ENCODE data around the gene CPO. TPM values are rescaled to one million over a fixed set of nuclear protein-coding genes. Genes with fewer than 3 reads are reported as not detected.
A peak's percentile ranks its signal among the peaks of the same experiment; 100 is the strongest.

Gene CPO
- polyA plus RNA-seq, 3 donors from 2014 or later = not detected

DNA sequence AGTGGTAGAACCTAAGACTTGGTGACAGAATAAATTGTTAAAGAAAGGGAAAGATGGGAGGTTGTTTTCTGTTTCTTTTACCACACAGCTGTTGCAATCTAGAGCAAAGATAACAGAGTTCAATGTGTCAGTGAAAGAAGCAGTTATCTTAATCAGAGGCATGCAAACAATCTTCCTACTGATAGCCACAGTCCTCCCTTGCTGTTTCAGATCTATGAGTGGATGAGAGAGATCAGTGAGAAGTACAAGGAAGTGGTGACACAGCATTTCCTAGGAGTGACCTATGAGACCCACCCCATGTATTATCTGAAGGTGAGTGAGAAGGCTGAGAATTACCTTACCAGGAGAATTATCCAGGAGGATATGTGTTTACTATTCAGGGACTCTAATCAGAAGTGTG lies 15.9 kb downstream of the CPO start:
- H3K27me3 Mint-ChIP-seq (ENCODE audit: low read depth in 3 of 3) = peaks cover 1 to 2% (median 2%) of the 10 kb centered on the region in 3 donors
- no peak for DNase-seq
- H3K27ac Mint-ChIP-seq = no peak overlapping the region
- no peaks in the 10 kb centered on the region for H3K36me3 Mint-ChIP-seq
- H3K4me3 Mint-ChIP-seq = no peak overlapping the region
- no peaks in the 10 kb centered on the region for H3K4me1 Mint-ChIP-seq
- peaks cover 0 to 7% (median 4%) of the 10 kb centered on the region in 6 donors for H3K9me3 Mint-ChIP-seq

DNA sequence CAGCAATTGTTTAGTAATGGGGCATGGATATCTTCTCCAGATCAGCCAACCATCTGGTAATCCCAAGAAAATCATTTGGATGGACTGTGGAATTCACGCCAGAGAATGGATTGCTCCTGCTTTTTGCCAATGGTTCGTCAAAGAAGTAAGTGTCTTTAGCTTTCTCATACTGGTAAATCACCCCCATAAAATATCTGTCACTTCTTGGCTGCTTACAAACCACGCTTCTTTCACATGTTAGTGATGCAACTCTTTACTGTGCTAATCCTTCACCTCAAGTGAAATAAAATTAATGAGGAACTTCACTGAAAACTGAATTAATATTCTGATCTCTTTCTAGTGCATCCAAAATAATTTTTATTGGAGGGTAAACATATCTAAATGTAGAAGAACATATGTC lies 18.9 kb downstream of the CPO start:
- Mint-ChIP-seq H3K4me3 (no peak overlapping the region), H3K4me1 (no peaks in the 10 kb centered on the region), H3K9me3 (peaks cover 0 to 4% (median 3%) of the 10 kb centered on the region in 6 donors), H3K27me3 (ENCODE audit: low read depth in 3 of 3) (peaks cover 0 to 2% (median 1%) of the 10 kb centered on the region in 3 donors), H3K36me3 (no peaks in the 10 kb centered on the region), H3K27ac (no peak overlapping the region)
- DNase-seq = no peak

DNA sequence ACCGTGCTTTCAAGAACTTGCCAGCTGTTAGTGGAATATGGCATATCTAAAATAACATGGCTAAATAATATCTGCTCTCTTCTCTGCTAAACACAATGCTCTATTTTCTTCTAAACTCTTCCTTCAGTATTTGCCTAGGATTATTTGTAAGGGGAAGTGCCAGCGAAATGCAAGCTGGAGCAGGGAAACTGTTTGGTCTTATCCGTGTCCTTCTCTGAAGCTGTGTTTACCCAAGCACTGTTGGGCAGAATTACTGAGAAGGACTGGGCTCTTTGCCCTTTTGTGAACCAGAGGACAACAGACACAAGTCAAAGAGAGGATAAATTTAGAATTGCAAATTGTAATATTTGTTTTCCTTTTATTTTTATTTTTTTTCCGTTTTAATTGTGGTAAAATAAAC lies 23.6 kb downstream of the CPO start:
- Mint-ChIP-seq H3K36me3 (no peaks in the 10 kb centered on the region), H3K4me3 (no peak overlapping the region), H3K4me1 (no peaks in the 10 kb centered on the region), H3K9me3 (no peaks in the 10 kb centered on the region), H3K27ac (no peak overlapping the region), H3K27me3 (ENCODE audit: low read depth in 3 of 3) (peaks cover 2 to 6% (median 3%) of the 10 kb centered on the region in 3 donors)
- no peak for DNase-seq

DNA sequence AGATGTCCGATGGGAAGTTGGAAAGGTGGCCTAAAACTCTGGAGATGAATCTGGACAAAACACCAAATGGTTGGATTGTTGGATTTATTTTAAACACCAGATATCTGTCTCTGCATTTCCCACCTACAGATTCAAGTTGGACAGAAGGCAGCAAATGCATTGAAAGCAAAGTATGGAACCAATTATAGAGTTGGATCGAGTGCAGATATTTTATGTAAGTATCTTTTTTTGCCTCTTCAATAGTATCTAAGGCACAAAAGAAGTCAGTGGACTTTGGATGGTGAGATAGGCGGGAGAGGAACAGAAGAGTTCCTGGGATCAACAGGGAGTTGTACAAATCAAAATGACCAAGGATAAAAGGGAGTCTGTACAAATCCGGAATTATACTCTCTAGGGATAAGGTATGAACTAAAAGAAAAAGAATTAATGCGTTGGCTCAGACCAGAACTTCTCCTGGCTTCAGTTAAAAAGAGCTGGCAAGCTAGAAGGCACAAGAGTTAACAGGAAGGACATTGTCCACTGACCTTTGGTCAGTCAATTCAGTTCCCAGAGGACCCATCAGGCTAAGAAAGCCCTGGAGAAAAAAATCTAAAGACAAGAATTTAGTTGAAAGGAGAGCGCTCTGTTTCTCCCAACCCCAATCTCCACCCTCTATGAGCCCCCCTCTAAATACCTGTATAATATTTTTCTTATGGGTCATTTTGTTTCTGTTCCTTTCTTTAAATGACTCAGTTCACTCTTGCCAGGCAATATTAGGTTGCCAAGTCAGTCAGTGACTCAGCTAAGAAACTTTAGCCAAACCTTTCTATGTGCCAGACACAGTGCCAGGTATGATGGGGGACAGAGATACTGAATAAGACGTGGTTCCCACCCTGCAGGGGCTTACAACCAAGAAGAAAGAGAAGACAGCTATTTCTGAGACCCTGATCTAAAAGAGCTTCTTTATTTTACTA lies 29.1 kb downstream of the CPO start:
- DNase-seq = no peak
- Mint-ChIP-seq H3K4me1 (peaks cover 5 to 17% of the 10 kb centered on the region in 2 donors), H3K36me3 (no peaks in the 10 kb centered on the region), H3K27me3 (ENCODE audit: low read depth in 3 of 3) (peaks cover 2 to 4% (median 3%) of the 10 kb centered on the region in 3 donors), H3K9me3 (no peaks in the 10 kb centered on the region), H3K27ac (no peak overlapping the region), H3K4me3 (no peak overlapping the region)

DNA sequence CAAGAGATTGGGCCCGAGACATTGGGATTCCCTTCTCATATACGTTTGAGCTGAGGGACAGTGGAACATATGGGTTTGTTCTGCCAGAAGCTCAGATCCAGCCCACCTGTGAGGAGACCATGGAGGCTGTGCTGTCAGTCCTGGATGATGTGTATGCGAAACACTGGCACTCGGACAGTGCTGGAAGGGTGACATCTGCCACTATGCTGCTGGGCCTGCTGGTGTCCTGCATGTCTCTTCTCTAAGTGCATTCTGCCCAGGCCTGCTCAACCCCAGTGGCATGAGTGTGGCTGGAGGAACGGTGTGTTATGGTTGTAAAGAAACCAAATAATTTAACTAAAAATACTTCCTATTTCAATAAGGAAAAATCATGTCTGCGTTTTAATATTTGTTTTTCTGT lies 29.9 kb downstream of the CPO start:
- Mint-ChIP-seq H3K4me3 (no peak overlapping the region), H3K27me3 (ENCODE audit: low read depth in 3 of 3) (peaks cover 2 to 4% (median 3%) of the 10 kb centered on the region in 3 donors)

DNA sequence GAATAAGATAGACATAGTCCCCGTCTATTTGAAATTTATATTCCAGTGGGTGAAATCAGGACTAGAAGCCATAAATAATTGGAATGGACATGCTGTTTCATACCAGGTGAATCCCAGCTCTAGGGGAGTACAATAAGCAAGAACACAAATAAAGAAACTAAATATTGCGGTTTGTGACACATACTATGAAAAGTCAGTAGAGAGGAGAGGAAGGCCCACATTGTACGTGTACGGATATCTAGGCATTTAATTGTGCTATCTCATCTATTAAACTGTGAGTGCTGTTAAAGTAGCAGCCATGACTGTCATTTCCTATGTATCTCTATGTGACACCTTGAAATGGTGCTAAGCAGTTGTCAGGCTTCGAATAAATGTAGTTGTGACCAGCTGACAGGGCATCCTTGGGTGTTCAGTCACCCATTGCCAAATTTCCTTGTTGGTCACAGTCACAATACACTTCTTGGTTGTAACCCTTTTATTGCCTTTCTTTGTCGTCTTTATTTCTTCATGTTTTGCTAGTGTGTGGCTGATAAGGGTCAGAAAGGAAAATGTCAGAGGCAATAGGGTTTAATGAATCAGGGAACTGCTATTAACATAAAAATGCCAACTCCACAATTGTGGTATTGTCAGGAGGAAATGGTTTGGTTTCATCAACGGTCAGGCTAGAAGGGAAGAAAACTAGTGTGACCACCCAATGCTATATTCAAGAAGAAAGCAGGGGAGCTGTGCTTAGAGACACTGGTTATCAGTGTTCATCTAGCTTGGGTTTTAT lies 31.5 kb downstream of the CPO start:
- DNase-seq = no peak
- Mint-ChIP-seq H3K36me3 (peaks cover 0 to 3% (median 0%) of the 10 kb centered on the region in 3 donors), H3K9me3 (no peaks in the 10 kb centered on the region), H3K4me3 (peak overlapping the region in 1 of 5 donors; percentile 1), H3K4me1 (peaks cover 5 to 17% of the 10 kb centered on the region in 2 donors), H3K27ac (peak overlapping the region in 1 of 6 donors; percentile 22), H3K27me3 (ENCODE audit: low read depth in 3 of 3) (peaks cover 3 to 8% (median 6%) of the 10 kb centered on the region in 3 donors)

More for the DNA sequence above, 29.9 kb downstream of the CPO start:
- Mint-ChIP-seq H3K36me3 (no peaks in the 10 kb centered on the region), H3K9me3 (no peaks in the 10 kb centered on the region), H3K4me1 (peaks cover 5 to 17% of the 10 kb centered on the region in 2 donors), H3K27ac (no peak overlapping the region)
- no peak for DNase-seq

DNA sequence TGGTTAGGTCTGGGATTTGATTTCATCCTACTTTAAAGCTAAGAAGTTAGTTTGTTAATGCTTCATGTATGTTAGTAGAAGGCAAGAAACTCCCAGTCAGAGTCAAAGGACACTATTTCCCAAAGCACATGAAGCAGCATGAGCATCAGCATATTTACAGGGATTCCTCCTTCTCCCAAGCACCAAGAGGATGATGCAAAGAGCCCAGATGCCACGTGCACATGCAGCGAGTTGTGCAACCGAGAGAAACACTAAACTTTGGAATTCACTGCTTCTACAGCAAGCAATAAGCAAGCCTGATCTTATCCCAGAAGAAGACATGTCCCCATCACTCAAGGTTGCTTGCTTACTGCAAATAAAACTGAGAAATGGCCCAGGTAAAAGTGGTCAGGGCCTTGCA lies 32.5 kb downstream of the CPO start:
- no peak for DNase-seq
- H3K9me3 Mint-ChIP-seq = no peaks in the 10 kb centered on the region
- H3K27me3 Mint-ChIP-seq (ENCODE audit: low read depth in 3 of 3) = peaks cover 3 to 8% (median 3%) of the 10 kb centered on the region in 3 donors

DNA sequence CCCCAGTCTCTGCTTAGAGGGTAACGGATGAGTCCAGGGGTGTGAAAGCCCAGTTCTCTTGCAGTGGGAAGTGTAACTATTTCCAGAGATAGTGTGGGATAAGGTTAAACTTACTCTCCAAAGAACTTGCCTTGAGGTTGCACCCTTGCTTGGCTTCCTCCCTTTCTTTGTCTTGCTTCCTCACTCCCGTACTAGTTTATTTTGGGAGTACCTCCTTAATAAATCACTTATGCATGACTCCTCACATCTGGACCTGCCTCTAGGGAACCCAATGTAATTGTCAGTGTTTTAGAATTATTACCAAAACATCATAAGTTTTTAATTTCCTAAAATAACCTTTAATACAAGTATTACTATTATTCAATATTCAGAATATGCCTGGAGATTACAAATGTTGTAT lies 35.2 kb downstream of the CPO start:
- no peak overlapping the region for H3K27ac Mint-ChIP-seq
- H3K36me3 Mint-ChIP-seq = peaks cover 0 to 3% (median 0%) of the 10 kb centered on the region in 3 donors
- peaks cover 5 to 17% of the 10 kb centered on the region in 2 donors for H3K4me1 Mint-ChIP-seq
- DNase-seq = no peak
- no peaks in the 10 kb centered on the region for H3K9me3 Mint-ChIP-seq
- peaks cover 3 to 9% (median 3%) of the 10 kb centered on the region in 3 donors for H3K27me3 Mint-ChIP-seq (ENCODE audit: low read depth in 3 of 3)
- no peak overlapping the region for H3K4me3 Mint-ChIP-seq

More for the DNA sequence above, 32.5 kb downstream of the CPO start:
- no peak overlapping the region for H3K27ac Mint-ChIP-seq
- H3K4me3 Mint-ChIP-seq = no peak overlapping the region
- peaks cover 0 to 3% (median 0%) of the 10 kb centered on the region in 3 donors for H3K36me3 Mint-ChIP-seq
- peaks cover 5 to 17% of the 10 kb centered on the region in 2 donors for H3K4me1 Mint-ChIP-seq

DNA sequence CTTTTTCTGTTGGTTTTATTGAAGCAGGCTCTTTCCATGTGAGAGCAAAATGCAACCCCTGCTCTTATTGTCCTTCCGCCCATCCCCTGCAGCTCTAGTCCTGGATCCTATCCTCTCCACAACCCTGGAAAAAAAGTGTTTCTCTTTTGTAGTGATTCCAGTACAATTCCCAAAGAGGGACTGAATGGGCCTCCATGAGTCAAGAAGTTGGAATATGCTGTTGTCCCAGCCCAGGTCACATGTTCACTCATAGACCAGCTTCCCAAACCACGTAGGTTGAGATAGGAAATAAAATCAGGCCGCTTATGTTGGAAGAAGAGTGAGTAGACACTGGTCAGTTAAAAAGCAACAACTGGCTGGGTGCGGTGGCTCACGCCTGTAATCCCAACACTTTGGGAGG lies 39.4 kb downstream of the CPO start:
- H3K36me3 Mint-ChIP-seq = peaks cover 0 to 3% (median 0%) of the 10 kb centered on the region in 3 donors
- no peaks in the 10 kb centered on the region for H3K9me3 Mint-ChIP-seq
- H3K27me3 Mint-ChIP-seq (ENCODE audit: low read depth in 3 of 3) = peaks cover 3 to 9% (median 4%) of the 10 kb centered on the region in 3 donors
- no peak for DNase-seq
- no peak overlapping the region for H3K4me3 Mint-ChIP-seq
- H3K4me1 Mint-ChIP-seq = peaks cover 10 to 18% of the 10 kb centered on the region in 2 donors
- H3K27ac Mint-ChIP-seq = no peak overlapping the region

DNA sequence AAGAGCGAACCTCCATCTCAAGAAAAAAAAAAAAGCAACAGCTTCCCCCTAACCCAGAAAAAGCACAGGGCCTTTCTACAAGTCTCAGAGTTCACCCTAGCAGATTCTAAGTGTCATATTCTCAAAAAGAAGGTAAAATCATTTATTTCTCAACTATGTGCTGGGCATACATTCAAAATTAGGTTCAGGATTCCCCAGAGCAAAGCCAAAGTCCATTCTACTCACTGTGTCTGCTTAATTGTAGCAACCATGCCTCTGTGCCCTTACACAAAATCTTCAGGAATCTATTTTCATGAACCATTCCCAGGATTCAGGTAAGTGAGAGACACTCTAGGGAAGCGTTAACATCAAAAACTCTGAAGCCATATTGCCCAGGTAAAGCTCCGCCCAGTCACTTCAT lies 40.0 kb downstream of the CPO start:
- no peak for DNase-seq
- no peak overlapping the region for H3K4me3 Mint-ChIP-seq
- peaks cover 4 to 9% (median 5%) of the 10 kb centered on the region in 3 donors for H3K27me3 Mint-ChIP-seq (ENCODE audit: low read depth in 3 of 3)
- peaks cover 17 to 24% of the 10 kb centered on the region in 2 donors for H3K4me1 Mint-ChIP-seq
- H3K27ac Mint-ChIP-seq = no peak overlapping the region
- H3K9me3 Mint-ChIP-seq = no peaks in the 10 kb centered on the region
- peaks cover 0 to 3% (median 0%) of the 10 kb centered on the region in 3 donors for H3K36me3 Mint-ChIP-seq

DNA sequence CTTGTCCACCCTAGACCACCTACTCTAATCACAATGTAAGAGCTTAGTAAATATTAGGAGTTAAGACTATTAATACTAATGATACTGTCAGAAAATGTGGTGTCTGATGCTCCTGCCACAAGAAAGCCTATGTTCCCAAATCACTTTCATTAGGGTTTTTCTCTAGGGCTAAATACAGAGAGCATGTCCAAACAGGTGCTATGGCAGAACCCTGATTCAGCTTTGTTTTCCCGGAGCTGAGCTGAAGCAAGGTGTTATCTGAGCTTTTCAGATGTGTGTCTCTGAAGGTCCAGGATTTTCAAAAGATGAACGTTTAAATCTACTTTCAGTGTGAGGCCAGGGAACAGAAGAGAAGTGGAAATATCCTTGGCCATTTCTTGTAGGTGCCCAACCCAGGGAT lies 40.6 kb downstream of the CPO start:
- no peak overlapping the region for H3K27ac Mint-ChIP-seq
- no peak overlapping the region for H3K4me3 Mint-ChIP-seq
- peaks cover 4 to 9% (median 5%) of the 10 kb centered on the region in 3 donors for H3K27me3 Mint-ChIP-seq (ENCODE audit: low read depth in 3 of 3)
- DNase-seq = no peak
- H3K36me3 Mint-ChIP-seq = no peaks in the 10 kb centered on the region
- H3K9me3 Mint-ChIP-seq = no peaks in the 10 kb centered on the region
- H3K4me1 Mint-ChIP-seq = peaks cover 22 to 30% of the 10 kb centered on the region in 2 donors

DNA sequence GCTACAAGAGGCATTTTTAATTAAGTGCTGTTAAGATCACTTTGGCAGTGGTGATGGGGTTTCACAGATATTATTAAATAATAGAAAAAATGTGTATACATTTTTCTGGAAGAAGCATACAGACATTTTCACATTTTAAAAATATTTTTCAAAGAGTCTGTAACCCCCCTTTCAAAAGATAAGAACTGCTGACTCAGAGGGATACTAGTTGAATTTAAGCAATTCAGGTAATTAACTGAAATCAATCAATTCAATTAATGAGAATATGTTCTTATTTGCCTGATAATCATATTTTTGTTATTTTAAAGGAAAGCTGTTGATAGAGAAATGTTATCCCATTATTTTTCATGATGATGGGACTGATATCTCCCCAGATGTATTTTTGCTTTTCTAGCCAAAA lies 41.1 kb downstream of the CPO start:
- no peak overlapping the region for H3K4me3 Mint-ChIP-seq
- no peaks in the 10 kb centered on the region for H3K36me3 Mint-ChIP-seq
- H3K9me3 Mint-ChIP-seq = no peaks in the 10 kb centered on the region
- no peak for DNase-seq
- peaks cover 22 to 30% of the 10 kb centered on the region in 2 donors for H3K4me1 Mint-ChIP-seq
- H3K27me3 Mint-ChIP-seq (ENCODE audit: low read depth in 3 of 3) = peaks cover 2 to 7% (median 5%) of the 10 kb centered on the region in 3 donors
- no peak overlapping the region for H3K27ac Mint-ChIP-seq

DNA sequence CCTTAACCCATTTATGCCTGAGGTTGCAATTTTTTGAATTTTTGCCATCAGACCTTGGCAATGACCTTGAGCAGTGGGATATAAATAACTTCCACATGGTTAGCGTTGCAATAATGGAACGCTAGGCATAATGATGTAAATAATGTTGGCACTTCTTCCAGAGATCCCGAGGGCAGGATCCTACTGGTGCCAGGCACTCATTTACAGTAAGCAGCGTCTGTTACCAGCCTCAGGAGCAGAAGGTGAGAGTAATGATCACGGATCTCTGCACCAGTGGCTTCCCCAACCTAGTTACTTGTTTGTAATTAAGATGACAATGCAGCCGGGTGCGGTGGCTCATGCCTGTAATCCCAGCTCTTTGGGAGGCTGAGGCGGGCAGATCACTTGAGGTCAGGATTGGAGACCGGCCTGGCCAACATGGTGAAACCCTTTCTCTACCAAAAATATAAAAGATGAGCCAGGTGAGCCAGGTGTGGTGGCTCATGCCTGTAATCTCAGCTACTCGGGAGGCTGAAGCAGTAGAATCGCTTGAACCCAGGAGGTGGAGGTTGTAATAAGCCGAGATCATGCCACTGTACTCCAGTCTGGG lies 41.9 kb downstream of the CPO start:
- H3K9me3 Mint-ChIP-seq = no peaks in the 10 kb centered on the region
- H3K36me3 Mint-ChIP-seq = peaks cover 0 to under 1% (median 0%) of the 10 kb centered on the region in 3 donors
- H3K27ac Mint-ChIP-seq = no peak overlapping the region
- no peak overlapping the region for H3K4me3 Mint-ChIP-seq
- no peak for DNase-seq
- peaks cover 22 to 30% of the 10 kb centered on the region in 2 donors for H3K4me1 Mint-ChIP-seq
- peaks cover 1 to 5% (median 5%) of the 10 kb centered on the region in 3 donors for H3K27me3 Mint-ChIP-seq (ENCODE audit: low read depth in 3 of 3)
